Caco-2 (cell line): Measurements from ENCODE around the gene MRFAP1. TPM values are rescaled to one million over a fixed set of nuclear protein-coding genes. Genes with fewer than 3 reads are reported as not detected.

ENCODE experiments used
- Bru-seq: library from RNA; stranded (reverse); fragments of 400-500 nt; gene quantifications from one replicate; lab custom pipeline; 2021; lab: Mats Ljungman, UMichigan
- BruChase-seq, 2 experiments: library from RNA; stranded (reverse); fragments of 400-500 nt; gene quantifications; one replicate each; lab custom pipeline; 2021; lab: Mats Ljungman, UMichigan
- BruUV-seq: library from RNA; stranded (reverse); fragments of 400-500 nt; replicated peaks from 2 replicates; lab custom pipeline; 2021; lab: Mats Ljungman, UMichigan
- CTCF ChIA-PET: fragments of 300-600 bp; sonication (Branson Sonifier 250); formaldehyde crosslinking; loops from one replicate; lab custom pipeline; 2022; ENCODE audit warnings: antibody characterized with exemption; lab: Charles Lee
- POLR2A ChIA-PET: fragments of 300-600 bp; sonication (Branson Sonifier 250); formaldehyde crosslinking; loops from one replicate; lab custom pipeline; 2022; ENCODE audit warnings: antibody characterized with exemption; lab: Charles Lee
- DNase-seq, 2 experiments: peaks; one replicate each; pipeline versions ENCODE4 v3.0.0 to v3.0.0-alpha.2; 2020 to 2022
- H3K27me3 ChIP-seq: replicated peaks from 2 replicates; pipeline ENCODE4 v1.6.0; 2011; ENCODE audit warnings: low read length; ENCODE audit not compliant: control insufficient read depth, insufficient read depth
- H3K36me3 ChIP-seq: 2 replicates; pipeline ENCODE4 v1.5.1; 2011; ENCODE audit warnings: low read length; ENCODE audit not compliant: control insufficient read depth, insufficient read depth
- H3K4me1 ChIP-seq: fragments of 250-450 bp; sonication (Bioruptor Pico); 2 replicates; pipeline ENCODE4 v1.5.1; 2020; ENCODE audit warnings: mild to moderate bottlenecking
- H3K4me3 ChIP-seq: 2 replicates; pipeline ENCODE4 v1.5.1; 2011; ENCODE audit warnings: low read depth, mild to moderate bottlenecking, control low read depth, low read length
- H3K9me3 ChIP-seq: fragments of 250-450 bp; sonication (Bioruptor Pico); 2 replicates; pipeline ENCODE4 v1.5.1; 2020; ENCODE audit warnings: mild to moderate bottlenecking, moderate library complexity
- H3K27ac Mint-ChIP-seq: one replicate; pipeline ENCODE4 v1.8.0; 2022; ENCODE audit warnings: mixed read lengths; ENCODE audit not compliant: unreplicated experiment
- H3K27me3 Mint-ChIP-seq: one replicate; pipeline ENCODE4 v1.8.0; 2022; ENCODE audit warnings: mixed read lengths; ENCODE audit not compliant: insufficient read depth, unreplicated experiment
- H3K36me3 Mint-ChIP-seq: one replicate; pipeline ENCODE4 v1.8.0; 2022; ENCODE audit warnings: mild to moderate bottlenecking, mixed read lengths; ENCODE audit not compliant: insufficient read depth, unreplicated experiment
- H3K4me1 Mint-ChIP-seq: one replicate; pipeline ENCODE4 v1.8.0; 2022; ENCODE audit warnings: low read depth, mixed read lengths; ENCODE audit not compliant: unreplicated experiment
- H3K4me3 Mint-ChIP-seq: one replicate; pipeline ENCODE4 v1.8.0; 2022; ENCODE audit warnings: mild to moderate bottlenecking, moderate library complexity, mixed read lengths; ENCODE audit not compliant: unreplicated experiment
- H3K9me3 Mint-ChIP-seq: one replicate; pipeline ENCODE4 v1.8.0; 2022; ENCODE audit warnings: mixed read lengths; ENCODE audit not compliant: unreplicated experiment
- intact Hi-C: fragments of 100-400 bp; cut with micrococcal nuclease; formaldehyde crosslinking; loops from one replicate; pipeline ENCODE4 v1.10.0; 2022; ENCODE audit not compliant: unreplicated experiment
- long read RNA-seq: library from polyadenylated mRNA; stranded (forward); transcript quantifications from one replicate; pipeline ENCODE4 v2.0.0, GENCODE V29; 2022
- total RNA-seq: library from RNA; stranded (reverse); gene quantifications from 2 replicates; pipeline ENCODE4 v1.2.3, GENCODE V29; 2022
- TF ChIP-seq, protein P1 (sequence below), 2 experiments: fragments of 200-600 bp in 1 of 2; IDR thresholded peaks; 1 replicate in 1 of 2; 2 replicates in 1 of 2; pipeline versions ENCODE4 v1.5.1 to v1.8.0; 2011 to 2022; ENCODE audit warnings: antibody characterized with exemption in 1 of 2, control low read depth in 1 of 2, inconsistent platforms in 1 of 2, low read depth in 1 of 2, low read length in 1 of 2, mild to moderate bottlenecking in 1 of 2, moderate library complexity in 1 of 2; ENCODE audit not compliant: insufficient read depth in 1 of 2, severe bottlenecking in 1 of 2, unreplicated experiment in 1 of 2

MRFAP1 gene
- 245 and 254 TPM in 2 replicates for total RNA-seq
- percentile 98 among the genes with signal in this experiment for Bru-seq, nascent RNA
- percentile 100 among the genes with signal in this experiment for BruChase-seq, experiment 1, labeled RNA remaining after a 2-hour chase
- BruChase-seq, experiment 2, labeled RNA remaining after a 6-hour chase = percentile 100 among the genes with signal in this experiment
- long read RNA-seq, transcript MRFAP1-201 (3 exons, 2,049 nt) = minor isoform, 67 of 156 reads
- long read RNA-seq, transcript MRFAP1-202 (2 exons, 1,584 nt) = major isoform, 85 of 156 reads
- long read RNA-seq, partial matches to known transcripts = 0 of 156 reads
- long read RNA-seq, other reads (novel, unspliced or antisense) = 0 of 156 reads

DNA sequence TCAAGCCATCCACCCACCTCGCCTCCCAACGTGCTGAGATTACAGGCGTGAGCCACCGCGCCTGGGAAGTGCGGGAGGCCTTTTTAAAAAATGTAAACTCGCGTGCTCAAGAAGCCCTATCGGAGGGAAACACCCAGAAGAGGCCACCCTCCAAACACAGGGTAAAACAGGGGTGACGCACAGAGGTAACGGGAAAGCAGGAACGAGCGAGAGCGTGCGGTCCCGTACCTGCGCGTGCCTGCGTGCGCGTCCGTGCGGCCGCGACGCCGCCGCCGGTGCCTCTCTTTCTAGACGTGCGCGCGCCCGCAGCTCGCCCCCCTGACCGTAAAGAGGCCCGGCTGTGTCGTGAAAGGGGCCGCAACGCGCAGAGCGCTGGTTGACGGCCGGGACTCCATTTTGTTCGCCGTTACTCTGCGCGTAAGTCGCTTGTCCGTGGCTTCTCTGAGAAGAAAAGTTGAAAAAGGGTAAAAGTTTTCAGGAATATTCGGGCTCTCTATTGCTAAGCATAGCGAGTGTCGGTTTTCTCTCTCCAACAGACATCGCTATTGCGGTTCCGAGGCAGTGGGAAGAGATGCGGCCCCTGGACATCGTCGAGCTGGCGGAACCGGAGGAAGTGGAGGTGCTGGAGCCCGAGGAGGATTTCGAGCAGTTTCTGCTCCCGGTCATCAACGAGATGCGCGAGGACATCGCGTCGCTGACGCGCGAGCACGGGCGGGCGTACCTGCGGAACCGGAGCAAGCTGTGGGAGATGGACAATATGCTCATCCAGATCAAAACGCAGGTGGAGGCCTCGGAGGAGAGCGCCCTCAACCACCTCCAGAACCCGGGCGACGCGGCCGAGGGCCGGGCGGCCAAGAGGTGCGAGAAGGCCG lies at the start of gene MRFAP1:
Gene MRFAP1 (plus strand): TSS at position 394 of the 872 bp plus-strand sequence. CDS start 178 bp downstream, at position 572.
- H3K36me3 Mint-ChIP-seq = peaks cover 32% of the 10 kb centered on the region
- peaks cover 2% of the 10 kb centered on the region; the same call in 1 of the 2 replicates for H3K36me3 ChIP-seq
- DNase-seq = peak; percentile 92 to 94
- no peaks in the 10 kb centered on the region for H3K9me3 ChIP-seq
- H3K4me1 Mint-ChIP-seq = peaks cover 12% of the 10 kb centered on the region
- H3K4me3 ChIP-seq = peak within 1 kb of the TSS; percentile 79
- H3K27ac Mint-ChIP-seq = peak within 1 kb of the TSS; percentile 99
- H3K27me3 Mint-ChIP-seq = no peaks in the 10 kb centered on the region
- TSS peak; percentile 26 for BruUV-seq
- H3K4me1 ChIP-seq = peaks cover 4% of the 10 kb centered on the region; the same call in 1 of the 2 replicates
- intact Hi-C loops = loop anchor here (1.0 to 2.0 kb wide), 3 partner anchors 48 to 76 kb away; partner anchors contain the start of gene BLOC1S4
- H3K9me3 Mint-ChIP-seq = no peaks in the 10 kb centered on the region
- ChIA-PET CTCF (interaction anchor here (1.3 kb wide), 1 partner anchor 76 kb away, joined by 3 read pairs; no protein-coding TSS in a partner anchor), POLR2A (interaction anchor here (0.7 to 1.3 kb wide), 2 partner anchors 14 to 33 kb away, joined by 3 to 7 read pairs; a partner anchor contains a TSS)
- TF ChIP-seq, protein P1, sequence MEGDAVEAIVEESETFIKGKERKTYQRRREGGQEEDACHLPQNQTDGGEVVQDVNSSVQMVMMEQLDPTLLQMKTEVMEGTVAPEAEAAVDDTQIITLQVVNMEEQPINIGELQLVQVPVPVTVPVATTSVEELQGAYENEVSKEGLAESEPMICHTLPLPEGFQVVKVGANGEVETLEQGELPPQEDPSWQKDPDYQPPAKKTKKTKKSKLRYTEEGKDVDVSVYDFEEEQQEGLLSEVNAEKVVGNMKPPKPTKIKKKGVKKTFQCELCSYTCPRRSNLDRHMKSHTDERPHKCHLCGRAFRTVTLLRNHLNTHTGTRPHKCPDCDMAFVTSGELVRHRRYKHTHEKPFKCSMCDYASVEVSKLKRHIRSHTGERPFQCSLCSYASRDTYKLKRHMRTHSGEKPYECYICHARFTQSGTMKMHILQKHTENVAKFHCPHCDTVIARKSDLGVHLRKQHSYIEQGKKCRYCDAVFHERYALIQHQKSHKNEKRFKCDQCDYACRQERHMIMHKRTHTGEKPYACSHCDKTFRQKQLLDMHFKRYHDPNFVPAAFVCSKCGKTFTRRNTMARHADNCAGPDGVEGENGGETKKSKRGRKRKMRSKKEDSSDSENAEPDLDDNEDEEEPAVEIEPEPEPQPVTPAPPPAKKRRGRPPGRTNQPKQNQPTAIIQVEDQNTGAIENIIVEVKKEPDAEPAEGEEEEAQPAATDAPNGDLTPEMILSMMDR (IDR thresholded peaks at IDR 0.05; ENCODE audit: insufficient read depth in 1 of 2, low read depth in 1 of 2, low read length in 1 of 2, severe bottlenecking in 1 of 2, unreplicated experiment in 1 of 2) = no peak
- peak within 1 kb of the TSS; percentile 99 for H3K4me3 Mint-ChIP-seq
- no peaks in the 10 kb centered on the region for H3K27me3 ChIP-seq

DNA sequence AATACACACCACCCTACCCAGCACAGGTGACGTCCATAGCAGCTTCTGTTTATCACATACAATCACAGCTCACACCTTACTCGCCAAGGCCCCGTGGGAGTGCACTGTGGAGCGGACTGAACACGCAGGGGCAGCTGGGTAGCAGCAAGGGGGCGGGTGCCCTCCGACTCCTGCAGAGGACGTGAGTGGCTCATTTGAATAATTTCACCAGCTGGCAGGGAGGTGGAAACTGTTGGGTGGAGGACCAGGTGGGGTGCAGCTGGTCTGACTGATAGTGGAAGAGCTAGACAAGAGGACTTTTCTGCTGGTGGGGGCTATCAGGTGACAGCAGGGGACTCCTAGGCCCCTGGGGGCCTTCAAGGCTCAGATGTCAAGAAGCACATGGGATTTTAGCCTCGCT lies 49.2 kb upstream of the MRFAP1 start:
- Mint-ChIP-seq H3K4me3 (no peak overlapping the region), H3K36me3 (no peaks in the 10 kb centered on the region), H3K9me3 (no peaks in the 10 kb centered on the region), H3K4me1 (no peaks in the 10 kb centered on the region), H3K27ac (no peak overlapping the region), H3K27me3 (no peaks in the 10 kb centered on the region)
- no TSS peak for BruUV-seq
- Histone ChIP-seq H3K9me3 (no peaks in the 10 kb centered on the region), H3K27me3 (no peaks in the 10 kb centered on the region), H3K4me1 (no peaks in the 10 kb centered on the region), H3K4me3 (no peak overlapping the region), H3K36me3 (no peaks in the 10 kb centered on the region)
- ChIA-PET CTCF (no interaction called here), POLR2A (no interaction called here)
- TF ChIP-seq, protein P1 (IDR thresholded peaks at IDR 0.05; ENCODE audit: insufficient read depth in 1 of 2, low read depth in 1 of 2, low read length in 1 of 2, severe bottlenecking in 1 of 2, unreplicated experiment in 1 of 2) = no peak
- intact Hi-C loops = no loop called here
- DNase-seq = no peak

DNA sequence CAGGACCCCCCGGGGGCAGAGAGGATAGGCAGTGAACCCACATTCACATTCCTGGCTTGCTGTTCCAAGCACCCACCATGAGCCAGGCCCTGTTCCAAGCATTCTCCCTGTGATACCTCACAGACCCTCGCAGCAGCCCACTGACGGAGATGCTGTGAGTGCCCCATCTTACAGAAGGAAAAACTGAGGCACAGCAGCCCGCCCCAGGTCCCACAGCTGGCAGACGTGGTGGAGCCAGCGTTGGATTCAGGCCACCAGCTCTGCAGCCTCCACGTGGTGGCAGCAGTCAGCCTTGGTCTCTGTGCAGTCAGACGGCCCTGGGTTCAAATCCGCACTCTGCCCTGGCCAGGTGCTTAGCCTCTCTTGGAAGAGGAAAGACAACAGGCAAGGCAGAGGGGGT lies 48.7 kb upstream of the MRFAP1 start:
- CTCF ChIA-PET = no interaction called here
- no peaks in the 10 kb centered on the region for H3K27me3 Mint-ChIP-seq
- BruUV-seq = no TSS peak

More for the DNA sequence above, 48.7 kb upstream of the MRFAP1 start:
- no peak overlapping the region for H3K4me3 Mint-ChIP-seq
- H3K27ac Mint-ChIP-seq = no peak overlapping the region
- no peak overlapping the region for H3K4me3 ChIP-seq
- no peaks in the 10 kb centered on the region for H3K9me3 Mint-ChIP-seq
- no peak for DNase-seq
- no peaks in the 10 kb centered on the region for H3K36me3 Mint-ChIP-seq
- H3K27me3 ChIP-seq = no peaks in the 10 kb centered on the region
- no peaks in the 10 kb centered on the region for H3K4me1 ChIP-seq
- intact Hi-C loops = no loop called here
- no peaks in the 10 kb centered on the region for H3K36me3 ChIP-seq
- no peaks in the 10 kb centered on the region for H3K9me3 ChIP-seq
- POLR2A ChIA-PET = no interaction called here
- no peaks in the 10 kb centered on the region for H3K4me1 Mint-ChIP-seq
- TF ChIP-seq, protein P1 (IDR thresholded peaks at IDR 0.05; ENCODE audit: insufficient read depth in 1 of 2, low read depth in 1 of 2, low read length in 1 of 2, severe bottlenecking in 1 of 2, unreplicated experiment in 1 of 2) = no peak
